GM12878 (cell line): ENCODE measurements around the gene ARHGEF10L. TPM values are rescaled to one million over a fixed set of nuclear protein-coding genes. Genes with fewer than 3 reads are reported as not detected.

Source experiments
- CEBPB ChIP-seq, 2 experiments: fragments of 150-350 bp in 1 of 2; IDR thresholded peaks; 2 replicates each; pipeline ENCODE4 v1.6.1; 2012 to 2014; ENCODE audit warnings: low read depth in 2 of 2, low read length in 2 of 2, borderline replicate concordance in 1 of 2, inconsistent platforms in 1 of 2
- EGR1 ChIP-seq, 2 experiments: IDR thresholded peaks; 1 replicate in 1 of 2; 2 replicates in 1 of 2; pipeline ENCODE4 v1.6.1; 2011 to 2012; ENCODE audit warnings: low read depth in 2 of 2, low read length in 2 of 2, borderline replicate concordance in 1 of 2, mild to moderate bottlenecking in 1 of 2, moderate library complexity in 1 of 2
- IRF3 ChIP-seq: fragments of 450-650 bp; IDR thresholded peaks from 2 replicates; pipeline ENCODE4 v1.6.1; 2014; ENCODE audit warnings: mild to moderate bottlenecking
- MYC ChIP-seq: IDR thresholded peaks from 2 replicates; pipeline ENCODE4 v1.6.1; 2011; ENCODE audit warnings: mild to moderate bottlenecking, low read length, moderate library complexity, inconsistent platforms; ENCODE audit not compliant: insufficient read depth, insufficient replicate concordance, insufficient read length, severe bottlenecking
- NFXL1 ChIP-seq: fragments of 450-650 bp; IDR thresholded peaks from 2 replicates; pipeline ENCODE4 v1.6.1; 2017; ENCODE audit warnings: antibody characterized with exemption, mild to moderate bottlenecking, borderline replicate concordance
- SKIL ChIP-seq: fragments of 450-650 bp; IDR thresholded peaks from 2 replicates; pipeline ENCODE4 v1.6.1; 2017; ENCODE audit warnings: mild to moderate bottlenecking, low read depth, inconsistent platforms; ENCODE audit not compliant: poor library complexity, severe bottlenecking
- SP1 ChIP-seq: IDR thresholded peaks from one replicate; pipeline ENCODE4 v1.6.1; 2011; ENCODE audit warnings: low read depth, low read length
- SPI1 ChIP-seq: IDR thresholded peaks from 2 replicates; pipeline ENCODE4 v1.6.1; 2011; ENCODE audit warnings: low read depth, mild to moderate bottlenecking, low read length, moderate library complexity, borderline replicate concordance; ENCODE audit not compliant: insufficient read depth
- ZBED1 ChIP-seq: IDR thresholded peaks from 2 replicates; pipeline ENCODE4 v1.6.1; 2016; ENCODE audit warnings: borderline replicate concordance
- ZBTB33 ChIP-seq: fragments of 450-650 bp; IDR thresholded peaks from 2 replicates; pipeline ENCODE4 v1.6.1; 2017; ENCODE audit warnings: mild to moderate bottlenecking
- polyA plus RNA-seq, 11 experiments: library from polyadenylated mRNA; depleted of rRNA in 4 of 11; unstranded in 6 of 11; stranded (reverse) in 5 of 11; fragments of >200 nt; fragmentation: Nextera tagmentation in 4 of 11; fragmentation: Illumina TruSeq in 1 of 11; extraction: Ambion mirVana in 4 of 11; extraction: Trizol in 1 of 11; gene quantifications; 1 replicate in 1 of 11; 2 replicates in 10 of 11; pipeline versions ENCODE4 v1.2.1 to v1.2.3, GENCODE V29; 2011 to 2016; ENCODE audit warnings: inconsistent platforms in 2 of 11, missing spikeins in 2 of 11, low read depth in 1 of 11
- total RNA-seq, 4 experiments: library from RNA; depleted of rRNA in 3 of 4; stranded (reverse); fragments of >200 nt in 3 of 4; fragmentation: Illumina TruSeq in 1 of 4; extraction: Trizol in 1 of 4; gene quantifications; 2 replicates each; pipeline versions ENCODE4 v1.2.1 to v1.2.3, GENCODE V29; 2013 to 2021

Gene ARHGEF10L
- total and polyA plus RNA-seq, 10 of the 15 experiments (the other 5 are each of a cell fraction or from before 2014, with no cell fraction given): 0.05 to 0.94 (median 0.28) TPM; not detected in 2

GRCh38 chr1:17510138-17510537 is 29.4 kb upstream of the ARHGEF10L start (continued):
- TF ChIP-seq NFXL1: no peak
- no peak for TF ChIP-seq IRF3
- no peak for TF ChIP-seq ZBED1
- TF ChIP-seq SP1: no peak
- TF ChIP-seq ZBTB33: no peak
- TF ChIP-seq EGR1 (IDR thresholded peaks at IDR 0.05; ENCODE audit: borderline replicate concordance in 1 of 2, low read depth in 2 of 2, low read length in 2 of 2): no peak
- no peak for TF ChIP-seq SKIL
- TF ChIP-seq SPI1: no peak
- TF ChIP-seq MYC: no peak
- no peak for TF ChIP-seq CEBPB (IDR thresholded peaks at IDR 0.05; ENCODE audit: borderline replicate concordance in 1 of 2, low read depth in 2 of 2, low read length in 2 of 2)
